ENCODE results near the gene HSPG2. TPM values are rescaled to one million over a fixed set of nuclear protein-coding genes. Genes with fewer than 3 reads are reported as not detected.

Gene HSPG2
- total and polyA plus RNA-seq, 2 of the 13 experiments (the other 11 are each of a cell fraction or from before 2014, with no cell fraction given) = 9.1 to 13.1 TPM

DNA sequence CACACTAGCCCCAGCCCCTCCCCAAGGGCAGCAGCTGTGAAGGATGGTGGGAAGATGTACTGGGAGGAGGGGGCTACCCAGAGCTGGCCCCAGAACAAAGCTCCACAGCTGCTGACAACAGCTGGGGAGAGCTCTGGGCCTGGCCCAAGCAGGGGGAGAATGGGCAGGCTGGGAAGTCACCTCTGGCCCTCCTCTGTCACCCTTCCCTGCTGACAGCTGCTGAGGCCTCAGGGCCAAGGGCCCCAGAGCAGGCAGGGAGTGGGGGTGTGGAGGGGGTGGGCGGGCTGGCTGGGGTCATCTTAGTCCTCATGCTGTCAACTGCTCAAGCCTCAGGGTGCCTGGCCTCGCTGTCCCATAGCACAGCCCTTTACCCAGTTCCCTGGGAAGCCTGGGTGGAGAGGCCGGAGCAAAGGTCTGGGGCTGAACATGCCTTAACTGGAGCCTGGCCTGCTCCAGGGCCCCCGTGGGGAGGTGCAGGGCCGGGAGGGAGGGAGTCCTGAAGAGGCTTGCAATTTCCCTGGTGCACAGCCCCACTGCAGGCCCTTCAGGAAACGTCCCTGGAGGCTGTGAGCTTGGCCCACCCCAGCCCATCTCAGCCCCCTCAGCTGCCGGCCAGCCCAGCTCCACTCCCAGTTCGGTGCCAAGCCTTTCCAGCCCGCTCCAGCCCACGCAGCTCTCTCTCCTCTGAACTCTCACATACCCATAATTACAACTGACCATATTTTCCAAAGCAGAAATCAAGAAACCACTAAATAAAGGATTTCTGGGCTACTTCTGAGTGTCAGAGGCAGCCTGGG is 25.7 kb downstream of the HSPG2 start (continued):
- no peak for TF ChIP-seq ZBTB10 (CRISPR knock-in tag; IDR thresholded peaks at IDR 0.05; ENCODE audit: borderline replicate concordance)
- TF ChIP-seq MYPOP (CRISPR knock-in tag; IDR thresholded peaks at IDR 0.05) = no peak
- no peak for TF ChIP-seq ZNF468 (CRISPR knock-in tag; IDR thresholded peaks at IDR 0.05)
- no peak for TF ChIP-seq SSRP1 (CRISPR knock-in tag; IDR thresholded peaks at IDR 0.05)
- TF ChIP-seq THRA (CRISPR knock-in tag; IDR thresholded peaks at IDR 0.05; ENCODE audit: borderline replicate concordance) = 0 out of 2 replicates have a peak, but pooled peaks have one; percentile 10
- TF ChIP-seq TBX2 (CRISPR knock-in tag; IDR thresholded peaks at IDR 0.05; ENCODE audit: borderline replicate concordance) = 0 out of 2 replicates have a peak, but pooled peaks have one; percentile 29
- no peak for TF ChIP-seq REXO4 (CRISPR knock-in tag; IDR thresholded peaks at IDR 0.05; ENCODE audit: borderline replicate concordance)
- TF ChIP-seq PRDM10 (CRISPR knock-in tag; IDR thresholded peaks at IDR 0.05; ENCODE audit: low read depth) = no peak
- no peak for TF ChIP-seq AHDC1 (CRISPR knock-in tag; IDR thresholded peaks at IDR 0.05; ENCODE audit: borderline replicate concordance)
- TF ChIP-seq, protein P1, sequence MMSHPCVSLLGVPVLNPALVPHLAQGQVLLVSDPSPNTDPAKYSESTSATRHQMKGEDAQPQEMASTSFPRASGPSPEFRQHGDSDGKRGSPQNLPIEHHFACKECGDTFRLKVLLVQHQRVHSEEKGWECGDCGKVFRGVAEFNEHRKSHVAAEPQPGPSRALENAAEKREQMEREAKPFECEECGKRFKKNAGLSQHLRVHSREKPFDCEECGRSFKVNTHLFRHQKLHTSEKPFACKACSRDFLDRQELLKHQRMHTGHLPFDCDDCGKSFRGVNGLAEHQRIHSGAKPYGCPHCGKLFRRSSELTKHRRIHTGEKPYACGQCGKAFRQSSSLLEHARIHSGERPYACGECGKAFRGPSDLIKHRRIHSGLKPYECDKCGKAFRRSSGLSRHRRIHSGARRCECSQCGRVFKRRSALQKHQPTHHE (CRISPR knock-in tag; IDR thresholded peaks at IDR 0.05; ENCODE audit: borderline replicate concordance) = no peak
